ENCODE measurements around the gene F2R.

GRCh38 chr5:76682387-76682786 lies 33.5 kb upstream of the F2R start:
- TF ChIP-seq CTCF (IDR thresholded peaks at IDR 0.05; ENCODE audit: extremely low read depth in 1 of 2, insufficient read depth in 1 of 2, low read depth in 1 of 2, low read length in 2 of 2) (no peak), POLR2A (IDR thresholded peaks at IDR 0.05; ENCODE audit: low read depth, low read length) (no peak), EZH2 (IDR thresholded peaks at IDR 0.05; ENCODE audit: borderline replicate concordance, low read depth, low read length, severe bottlenecking) (no peak)

All from endothelial cell of umbilical vein (primary cell).